ENCODE measurements around the gene HRAS.
"Not testable (repeated sequence)": the region's sequence is repeated elsewhere in the genome, so short reads cannot be mapped to it uniquely, and the experiment has no call there.

Gene HRAS

DNA sequence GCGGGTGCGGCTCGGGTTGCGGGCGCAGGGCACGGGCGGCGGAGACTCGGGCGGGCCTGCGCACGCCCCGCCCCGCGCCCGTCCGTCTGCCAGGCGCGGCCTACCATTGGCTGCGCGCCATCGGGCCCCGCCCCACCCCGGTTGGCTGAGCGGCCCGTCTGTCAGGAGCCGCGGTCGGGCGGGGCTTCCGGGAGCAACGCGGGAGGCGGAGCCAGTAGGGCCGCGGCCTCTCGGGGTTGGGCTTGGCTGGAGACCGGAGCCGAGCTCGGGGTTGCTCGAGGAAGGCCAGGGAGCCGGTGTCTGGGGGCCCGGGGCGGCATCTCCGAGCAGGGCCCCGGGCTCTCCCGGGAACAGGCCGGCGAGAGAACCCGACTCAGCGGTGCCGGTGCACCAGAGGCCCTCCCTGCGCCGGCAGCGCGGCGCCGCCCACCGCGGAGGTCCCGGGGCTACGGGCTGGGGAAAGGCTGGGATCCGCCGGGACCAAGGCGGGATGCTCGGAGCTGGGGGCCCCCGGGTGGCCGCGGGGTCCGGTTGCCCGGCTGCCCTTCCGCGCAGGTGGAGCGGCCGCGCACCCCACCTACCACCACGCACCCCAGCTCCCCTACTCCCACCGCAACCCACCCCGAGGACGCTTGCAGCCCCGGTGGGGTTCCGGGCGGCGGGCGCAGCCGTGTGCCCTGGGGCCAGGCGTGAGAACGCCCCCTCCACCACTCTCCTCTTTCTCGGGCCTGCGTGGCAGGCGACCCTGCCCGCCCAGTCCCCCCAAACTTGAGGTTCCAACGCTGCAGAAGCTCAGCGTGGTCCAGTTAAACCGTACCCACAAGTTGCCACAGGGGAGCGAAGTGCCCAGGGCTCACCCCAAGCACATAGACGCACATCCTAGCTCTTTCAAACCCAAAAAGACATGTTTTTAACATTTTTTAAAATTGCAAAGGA is at the start of gene HRAS:
Gene HRAS, minus strand, starts transcription at position 58 of the 936 bp plus-strand sequence.
- peak; percentile 59 for DNase-seq (ENCODE audit: low read depth, low spot score)
- peak within 1 kb of the TSS; percentile 96 for H3K27ac ChIP-seq

DNA sequence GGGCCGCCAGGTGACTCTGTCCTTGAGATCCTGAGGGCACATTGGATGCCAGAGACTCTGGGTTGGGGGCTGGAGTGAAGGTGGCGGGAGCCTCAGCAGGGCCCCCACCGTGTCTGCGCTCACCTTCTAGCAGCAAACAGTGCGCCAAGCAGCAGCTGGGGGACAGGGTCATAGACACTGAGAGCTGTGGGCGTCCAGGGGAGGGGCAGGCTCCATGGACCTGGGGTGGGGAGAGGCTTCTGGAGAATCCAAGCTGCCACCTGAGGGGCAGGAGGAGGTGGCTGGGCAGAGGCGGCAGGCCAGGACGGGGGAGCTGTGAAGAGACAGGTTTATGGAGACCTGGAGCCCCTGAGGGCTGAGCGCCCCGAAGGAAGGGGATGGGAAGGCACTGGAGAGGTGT is 48.9 kb upstream of the HRAS start:
- DNase-seq (ENCODE audit: low read depth, low spot score): no peak
- no peak overlapping the region for H3K27ac ChIP-seq

DNA sequence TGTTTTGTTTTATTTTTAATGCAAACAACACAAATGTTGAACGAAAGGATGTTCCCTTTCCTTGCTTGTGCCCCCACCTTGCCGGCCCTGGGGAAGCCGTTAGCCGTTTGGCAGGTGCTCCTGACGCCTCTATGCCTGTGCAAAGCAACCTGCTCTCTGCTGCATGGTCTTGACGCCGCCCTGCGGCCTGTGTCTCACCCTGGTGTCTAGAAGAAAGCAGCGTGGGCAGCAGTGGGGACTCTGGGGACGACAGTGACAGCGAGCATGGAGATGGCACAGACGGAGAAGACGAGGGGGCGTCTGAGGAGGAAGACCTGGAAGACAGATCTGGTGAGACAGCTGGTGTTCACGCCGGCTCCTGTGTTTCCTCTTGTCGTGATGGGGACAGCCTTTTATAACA is 46.4 kb upstream of the HRAS start:
- DNase-seq (ENCODE audit: low read depth, low spot score): no peak
- H3K27ac ChIP-seq: no peak overlapping the region

DNA sequence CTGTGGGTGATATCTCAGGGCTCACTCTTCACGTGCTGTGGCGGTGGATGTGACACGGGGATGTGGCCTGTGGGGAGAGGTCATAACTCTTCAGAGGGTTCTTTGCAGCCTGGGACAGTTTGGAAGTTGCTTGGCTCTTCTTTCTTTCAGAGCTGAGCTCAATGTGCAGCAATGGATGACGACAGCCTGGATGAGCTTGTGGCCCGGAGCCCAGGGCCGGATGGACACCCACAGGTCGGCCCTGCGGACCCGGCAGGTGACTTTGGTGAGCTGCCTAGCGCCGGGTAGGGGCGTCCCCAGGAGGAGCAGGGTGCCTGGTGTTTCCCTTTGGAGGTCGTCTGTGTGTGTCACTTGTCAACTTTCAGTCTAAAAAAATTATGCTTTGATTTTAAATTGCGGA is 46.0 kb upstream of the HRAS start:
- H3K27ac ChIP-seq: no peak overlapping the region
- no peak for DNase-seq (ENCODE audit: low read depth, low spot score)

DNA sequence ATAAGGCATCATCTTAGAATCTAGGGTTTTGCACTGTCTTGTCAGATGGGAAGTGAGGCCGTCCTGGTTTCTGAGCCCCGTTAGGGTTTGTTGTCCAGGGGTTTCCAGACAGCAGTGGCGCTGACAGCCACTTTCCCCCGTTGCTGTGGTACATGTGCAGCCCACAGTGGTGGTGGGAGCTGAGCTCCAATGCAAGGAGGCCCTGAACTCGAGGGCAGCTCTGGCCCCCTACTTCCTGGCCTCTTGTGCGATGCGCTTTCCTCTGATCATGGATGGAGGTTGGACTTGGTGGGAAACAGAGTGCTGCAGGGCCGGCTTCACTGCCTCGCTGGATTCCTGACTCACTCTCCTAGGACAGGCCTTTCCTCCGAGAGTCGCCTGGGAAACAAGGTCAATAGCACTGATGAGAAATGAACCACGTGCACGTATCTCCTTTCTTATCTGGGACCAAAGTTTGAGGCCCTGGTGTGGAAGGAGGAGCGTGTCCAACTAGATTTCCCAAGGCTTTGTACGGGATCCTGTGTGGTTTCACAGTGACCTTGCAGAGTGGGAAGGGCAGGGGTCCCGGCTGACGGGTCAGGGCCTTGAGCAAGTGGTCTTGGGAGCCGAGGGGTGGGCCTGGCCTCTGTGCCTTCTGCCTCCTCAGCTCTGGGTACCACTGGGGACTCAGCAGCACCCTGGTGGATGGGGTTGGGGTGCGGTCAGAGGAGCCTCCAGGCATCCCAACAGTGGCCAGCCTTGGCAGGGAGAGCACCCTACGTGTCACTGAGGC is 44.6 kb upstream of the HRAS start:
- H3K27ac ChIP-seq: no peak overlapping the region

DNA sequence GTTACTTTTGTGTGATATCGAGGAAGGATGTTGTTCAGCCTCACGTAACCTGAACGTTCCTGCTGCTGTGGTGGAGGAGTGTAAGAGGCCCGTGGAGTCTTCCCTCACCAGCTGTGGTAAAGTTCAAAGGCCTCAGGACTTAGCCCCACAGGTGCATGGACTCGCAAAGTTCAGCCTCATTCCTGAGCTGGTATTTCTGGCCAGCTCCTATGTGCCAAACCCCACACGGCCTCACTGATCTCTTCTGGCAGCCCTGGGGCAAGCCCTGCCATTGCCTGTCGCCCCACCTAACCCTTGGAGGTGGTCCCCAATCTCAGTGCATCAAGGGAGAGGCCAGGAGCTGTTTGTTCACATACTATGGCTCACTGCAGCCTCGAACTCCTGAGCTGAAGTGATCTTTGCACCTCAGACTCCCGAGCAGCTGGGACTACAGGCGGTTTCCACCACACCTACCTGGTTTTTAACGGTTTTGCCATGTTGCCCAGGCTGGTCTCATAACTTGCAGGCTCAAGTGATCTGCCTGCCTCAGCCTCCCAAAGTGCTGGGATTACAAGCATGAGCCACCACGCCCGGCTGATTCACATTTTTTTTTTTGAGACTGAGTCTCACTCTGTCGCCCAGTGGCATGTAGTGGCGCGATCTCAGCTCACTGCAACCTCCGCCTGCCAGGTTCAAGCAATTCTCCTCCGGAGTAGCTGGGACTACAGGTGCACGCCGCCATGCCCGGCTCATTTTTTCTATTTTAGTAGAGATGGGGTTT is 43.1 kb upstream of the HRAS start:
- DNase-seq (ENCODE audit: low read depth, low spot score): no peak
- H3K27ac ChIP-seq: peak overlapping the region; percentile 81

More for the DNA sequence above, 44.6 kb upstream of the HRAS start:
- DNase-seq (ENCODE audit: low read depth, low spot score): no peak

DNA sequence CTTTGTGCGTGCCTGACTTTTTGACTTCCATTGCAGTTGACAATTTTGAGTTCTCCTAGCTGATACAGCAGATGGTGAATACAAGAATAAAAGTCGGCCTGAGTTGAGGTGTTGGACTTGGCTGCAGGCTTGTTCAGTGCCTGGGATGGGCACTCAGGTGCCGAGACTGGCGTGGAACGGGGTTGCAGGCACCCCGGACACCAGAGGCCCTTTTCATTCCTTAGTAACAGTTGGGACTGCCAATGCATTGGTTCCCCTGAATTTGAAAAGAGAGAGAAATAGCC is 42.2 kb upstream of the HRAS start:
- H3K27ac ChIP-seq: peak overlapping the region; percentile 81
- no peak for DNase-seq (ENCODE audit: low read depth, low spot score)

DNA sequence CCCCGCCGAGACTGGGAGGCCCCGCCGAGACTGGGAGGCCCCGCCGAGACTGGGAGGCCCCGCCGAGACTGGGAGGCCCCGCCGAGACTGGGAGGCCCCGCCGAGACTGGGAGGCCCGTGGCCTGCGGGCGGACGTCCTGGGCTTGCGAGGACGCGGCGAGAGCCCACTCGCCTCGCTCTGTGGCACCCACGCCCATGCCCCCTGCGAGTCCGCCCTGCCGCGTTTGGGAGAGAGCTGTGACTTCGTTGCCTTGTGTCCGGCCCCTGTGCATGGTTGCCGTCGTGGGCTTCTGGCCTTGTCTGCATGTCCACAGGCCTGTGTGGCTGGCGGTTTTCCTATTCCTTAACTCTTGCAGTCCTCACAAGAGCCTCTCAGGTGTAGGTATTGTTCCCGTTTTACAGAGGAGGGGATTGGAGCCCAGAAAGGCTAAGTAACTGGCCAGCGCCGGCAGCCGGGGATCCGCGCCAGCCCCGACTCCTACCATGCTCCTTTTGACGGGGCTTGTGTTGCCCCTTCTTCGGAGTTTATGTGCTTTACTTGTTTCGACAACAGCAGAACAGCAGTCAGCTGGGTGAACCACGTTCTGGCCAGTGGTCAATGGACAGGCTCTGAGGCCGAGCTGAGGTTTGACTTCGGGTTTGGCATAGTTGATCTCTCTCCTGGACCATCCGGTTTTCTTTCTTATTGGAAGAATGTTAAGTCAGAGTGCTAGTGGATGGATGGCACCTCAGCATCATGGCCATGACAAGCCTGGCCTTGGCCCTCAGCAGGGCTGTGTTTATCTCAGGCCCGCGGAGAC is 41.6 kb upstream of the HRAS start:
- DNase-seq (ENCODE audit: low read depth, low spot score): no peak
- H3K27ac ChIP-seq: peak overlapping the region; percentile 81

DNA sequence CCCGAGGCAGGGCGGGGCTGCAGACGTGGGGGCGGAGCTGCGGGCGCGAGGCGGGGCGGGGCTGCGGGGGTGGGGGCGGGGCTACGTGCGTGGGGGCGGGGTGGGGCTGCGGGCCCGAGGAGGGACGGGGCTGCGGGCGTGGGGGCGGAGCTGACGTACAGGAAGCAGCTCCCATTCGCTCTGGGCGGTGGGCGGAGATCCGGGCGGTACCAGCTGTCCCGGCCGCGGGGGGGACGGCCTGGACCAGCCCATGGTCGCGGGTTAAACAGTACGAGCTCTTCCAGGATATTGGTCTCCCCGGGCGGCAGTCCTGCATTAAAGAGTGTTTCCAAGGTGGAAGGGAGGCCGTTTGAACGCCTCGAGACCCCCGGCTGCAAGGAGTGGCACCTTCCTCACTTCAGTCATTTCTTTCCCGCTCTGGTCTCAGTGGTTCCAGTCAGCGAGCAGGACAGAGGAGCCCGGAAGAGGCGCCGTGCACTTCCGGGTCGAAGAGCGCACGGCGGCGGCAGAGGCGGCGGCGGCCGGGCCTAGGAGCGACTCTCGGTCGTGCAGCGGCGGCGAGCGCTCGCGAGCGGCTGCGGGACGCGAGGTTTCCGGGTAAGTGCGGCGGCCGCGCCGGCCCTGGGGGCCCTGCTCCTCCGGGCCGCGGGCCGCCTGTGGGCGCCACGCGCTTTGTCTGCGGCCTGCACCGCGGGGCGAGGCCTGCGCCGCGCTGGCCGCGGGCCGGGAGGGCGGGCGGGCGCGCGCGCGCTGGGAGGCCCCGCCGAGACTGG is 40.8 kb upstream of the HRAS start, which contains the start of gene PHRF1:
Gene PHRF1, plus strand, starts transcription at position 475 of the 773 bp plus-strand sequence. CDS start 5,043 bp downstream, outside the sequence.
- peak; percentile 64 for DNase-seq (ENCODE audit: low read depth, low spot score)
- peak within 1 kb of the TSS; percentile 81 for H3K27ac ChIP-seq

DNA sequence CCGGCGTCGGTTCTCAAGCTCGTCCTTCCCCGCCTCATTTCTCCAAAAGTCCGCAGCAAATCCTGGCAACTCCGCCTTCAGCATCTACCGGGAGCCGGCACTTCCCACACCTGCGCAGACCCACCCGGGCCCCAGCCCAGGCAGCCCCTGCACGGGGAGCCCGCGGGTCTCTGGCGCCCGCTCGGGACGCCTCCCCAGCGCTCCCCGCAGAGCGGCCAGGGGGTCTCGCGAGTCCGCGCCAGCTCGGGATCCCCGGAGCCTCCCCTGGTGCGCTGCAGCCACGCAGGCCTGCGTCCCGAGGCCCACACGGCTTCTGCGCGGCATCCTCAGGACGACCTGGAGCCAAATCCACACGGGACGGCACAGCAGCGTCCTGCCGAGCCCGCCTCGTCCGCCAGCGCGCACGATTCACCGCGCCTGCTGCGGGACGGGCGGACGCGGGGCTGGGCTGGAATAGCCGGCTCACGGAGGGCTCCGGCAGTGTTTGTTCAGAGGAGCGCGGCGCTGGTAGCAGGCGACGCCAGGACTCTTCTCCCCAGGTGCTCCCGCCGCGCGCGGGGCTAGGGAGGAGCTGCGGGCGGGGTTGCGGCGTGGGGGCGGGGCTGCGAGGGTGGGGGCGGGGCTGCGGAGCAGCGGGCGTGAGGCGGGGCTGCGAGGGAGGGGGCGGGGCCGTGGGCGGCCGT is 40.1 kb upstream of the HRAS start:
- no peak overlapping the region for H3K27ac ChIP-seq
- no peak for DNase-seq (ENCODE audit: low read depth, low spot score)

DNA sequence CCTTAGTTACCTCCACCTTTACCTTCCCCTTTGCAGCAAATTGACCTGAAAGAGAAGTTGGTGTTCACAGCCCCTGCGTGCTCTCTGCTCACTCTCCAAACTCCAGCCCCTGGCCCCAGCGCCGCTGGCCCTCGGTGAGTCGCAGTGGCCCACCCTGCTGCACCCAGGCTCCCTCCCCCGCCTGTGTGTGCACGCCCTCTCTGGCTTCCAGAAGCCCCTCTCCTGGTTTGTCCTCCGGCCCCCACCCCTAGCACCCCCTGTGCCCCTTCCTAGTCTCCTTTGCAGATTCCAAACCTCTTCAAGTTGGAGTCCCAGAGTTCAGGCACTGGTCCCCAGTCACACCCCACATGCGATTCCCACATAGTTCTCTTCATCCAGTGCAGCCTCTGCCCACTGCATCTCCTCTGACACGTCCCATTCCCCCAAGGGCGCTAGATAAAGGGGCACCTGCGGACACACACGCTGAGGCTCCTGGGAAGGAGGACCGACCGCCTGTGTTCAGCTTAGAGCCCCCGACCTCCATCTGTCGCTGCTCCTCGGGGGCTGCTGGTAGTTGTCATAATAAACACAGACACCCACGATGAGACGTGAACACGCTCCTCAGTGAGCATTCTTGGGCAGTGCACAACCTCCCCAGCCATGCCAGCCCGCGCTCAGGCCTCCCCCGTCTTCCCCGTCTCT is 39.4 kb upstream of the HRAS start:
- no peak overlapping the region for H3K27ac ChIP-seq
- no peak for DNase-seq (ENCODE audit: low read depth, low spot score)

DNA sequence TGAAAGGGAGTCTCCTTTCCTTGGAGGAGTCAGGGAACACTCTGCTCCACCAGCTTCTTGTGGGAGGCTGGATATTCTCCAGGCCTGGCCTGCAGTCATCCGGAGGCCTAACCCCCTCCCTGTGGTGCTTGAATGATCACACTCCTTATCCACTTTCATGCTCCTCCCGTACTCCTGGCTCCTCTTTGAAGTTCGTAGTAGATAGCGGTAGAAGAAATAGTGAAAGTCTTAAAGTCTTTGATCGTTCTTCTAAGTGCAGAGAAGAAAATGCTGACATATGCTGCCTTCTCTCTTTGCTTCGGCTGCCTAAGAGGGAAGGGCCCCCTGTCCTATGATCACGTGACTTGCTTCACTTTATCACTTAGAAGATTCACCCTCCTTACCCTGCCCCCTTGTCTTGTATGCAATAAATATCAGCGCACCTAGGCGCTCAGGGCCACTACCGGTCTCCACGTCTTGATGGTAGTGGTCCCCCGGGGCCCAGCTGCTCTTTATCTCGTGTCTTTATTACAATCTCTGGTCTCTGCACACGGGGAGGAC is 38.7 kb upstream of the HRAS start:
- not testable (repeated sequence) for H3K27ac ChIP-seq; DNase-seq (ENCODE audit: low read depth, low spot score)

DNA sequence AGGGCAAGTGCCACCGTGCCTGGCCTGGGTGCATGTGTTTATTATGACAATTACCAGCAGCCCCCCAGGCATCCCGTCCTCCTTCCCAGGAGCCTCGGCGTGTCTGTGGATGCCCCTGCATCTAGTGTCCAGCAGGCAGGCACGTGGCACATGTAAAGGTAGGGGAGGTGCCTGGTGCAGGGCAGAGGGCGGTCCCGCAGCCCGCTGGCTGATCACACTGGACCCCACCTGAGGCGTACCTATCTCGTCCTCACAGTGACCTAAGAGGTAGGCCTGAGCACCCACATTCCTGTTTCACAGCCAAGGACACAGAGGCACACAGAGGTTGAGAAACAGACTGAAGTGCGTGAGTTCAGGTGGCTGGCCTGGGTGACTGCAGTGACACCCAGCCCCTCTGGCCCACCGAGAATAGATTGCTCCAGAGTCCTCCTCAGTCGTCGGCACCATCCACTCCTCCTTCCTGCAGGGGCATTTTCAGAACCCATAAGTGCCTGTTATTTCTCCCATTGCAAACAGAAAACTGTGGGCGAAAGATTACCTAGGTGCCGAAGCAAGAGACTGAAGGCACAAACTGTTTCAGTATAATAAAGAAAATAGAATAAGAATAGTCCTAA is 37.9 kb upstream of the HRAS start:
- DNase-seq (ENCODE audit: low read depth, low spot score): no peak
- H3K27ac ChIP-seq: no peak overlapping the region

DNA sequence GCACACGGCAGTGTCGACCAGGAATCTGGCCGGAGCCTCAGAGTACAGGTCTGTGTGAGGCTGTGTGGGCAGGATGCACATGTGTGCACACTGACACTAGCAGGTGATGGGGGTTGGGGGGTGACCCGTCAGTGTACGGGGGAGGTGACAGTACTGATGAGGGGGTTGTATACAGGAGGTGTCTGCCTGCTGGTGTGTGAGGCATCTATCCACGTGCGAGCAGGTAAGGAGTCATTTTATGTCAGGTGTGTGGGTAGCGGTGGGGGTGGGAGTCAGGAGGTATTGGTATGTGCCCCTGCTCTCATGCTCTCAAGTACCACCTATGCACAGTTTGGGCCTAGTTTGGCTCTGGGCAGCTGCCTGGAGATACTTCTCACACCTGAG is 36.4 kb upstream of the HRAS start:
- no peak overlapping the region for H3K27ac ChIP-seq
- no peak for DNase-seq (ENCODE audit: low read depth, low spot score)

DNA sequence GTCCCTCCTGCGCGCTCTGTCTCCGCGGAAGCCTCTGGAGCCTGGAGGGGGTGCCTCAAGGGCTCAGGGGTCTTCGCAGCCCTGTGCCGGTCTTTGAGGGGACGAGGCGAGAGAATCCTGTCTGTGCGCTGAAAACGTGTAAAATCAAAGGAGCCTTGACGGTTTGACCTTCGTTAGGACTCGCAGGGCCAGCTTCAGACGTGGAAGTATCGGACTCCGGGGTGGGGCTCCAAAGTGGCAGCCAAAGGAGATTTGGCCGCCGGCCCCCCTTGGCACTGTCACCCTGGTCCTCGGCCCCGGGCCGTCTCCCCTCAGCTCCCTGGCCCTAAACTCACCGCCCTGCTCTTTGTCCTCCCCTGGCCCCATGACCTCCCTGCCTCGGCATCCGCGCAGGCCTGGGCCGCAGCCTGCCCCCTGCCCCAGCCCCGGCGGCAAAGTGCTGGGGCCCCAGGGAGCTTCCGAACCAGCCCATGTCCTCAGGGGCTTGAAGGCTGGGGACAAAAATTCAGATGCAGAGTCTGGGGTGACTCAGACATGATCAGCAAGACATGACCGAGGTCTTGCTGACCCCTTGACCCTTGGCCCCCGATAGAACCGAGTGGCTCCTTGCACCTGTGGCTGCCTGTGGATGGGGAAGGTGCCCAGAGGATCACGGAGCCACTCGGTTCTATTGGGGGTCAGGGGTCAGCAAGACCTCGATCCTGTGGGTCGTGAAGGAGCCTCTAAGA is 33.9 kb upstream of the HRAS start:
- H3K27ac ChIP-seq: peak overlapping the region; percentile 73
- no peak for DNase-seq (ENCODE audit: low read depth, low spot score)

DNA sequence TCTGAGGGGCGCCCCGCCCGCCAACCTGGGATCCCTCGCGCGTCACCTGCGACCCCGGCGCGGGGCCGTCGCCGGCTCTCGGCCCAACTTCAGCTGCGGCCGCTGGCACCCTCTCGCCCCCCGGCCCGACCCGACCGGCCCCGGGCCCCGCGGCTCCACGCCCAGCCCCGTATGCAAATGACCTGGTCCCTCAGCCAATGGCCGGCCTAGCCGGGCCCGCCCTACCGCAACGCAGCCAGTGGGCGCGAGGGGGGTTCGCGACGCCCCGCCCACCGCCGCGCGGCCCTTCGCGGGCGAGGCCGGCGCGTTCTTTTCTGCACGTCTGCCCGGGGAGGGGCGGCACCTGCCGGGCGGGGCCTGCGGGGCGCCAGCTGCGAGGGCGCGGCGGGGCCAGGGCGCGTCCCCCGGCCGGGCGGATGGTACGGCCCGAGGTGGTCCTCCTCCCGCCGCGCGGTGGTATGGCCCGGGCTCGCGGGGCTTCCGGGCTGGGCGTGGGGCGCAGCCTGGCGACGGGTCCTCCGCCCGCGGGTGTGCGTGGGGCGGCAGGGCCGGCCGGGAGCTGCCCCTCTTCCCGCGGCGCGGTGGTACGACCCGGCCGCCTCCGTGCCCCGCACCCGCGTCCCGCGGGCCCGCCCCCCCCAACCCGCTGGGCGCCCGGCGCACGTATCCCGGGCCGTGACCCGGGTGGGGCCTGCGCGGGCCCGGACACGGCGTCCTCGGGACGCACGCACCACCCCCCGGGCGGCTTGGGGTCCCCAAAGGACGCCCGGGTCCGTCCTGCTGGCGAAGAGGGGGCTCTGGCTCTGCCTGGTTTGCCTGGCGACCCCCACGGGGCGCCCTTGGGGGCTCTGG is 33.2 kb upstream of the HRAS start:
- DNase-seq (ENCODE audit: low read depth, low spot score): peak; percentile 60
- H3K27ac ChIP-seq: peak overlapping the region; percentile 73

Data from epithelial cell of prostate (primary cell).